HepG2 (cell line): ENCODE data around the gene SLC39A1. TPM values are rescaled to one million over a fixed set of nuclear protein-coding genes. Genes with fewer than 3 reads are reported as not detected.
A peak's percentile ranks its signal among the peaks of the same experiment; 100 is the strongest.

Experiments used
- ELF3 ChIP-seq: IDR thresholded peaks from 2 replicates; pipeline ENCODE4 v1.6.1; 2016; ENCODE audit warnings: missing genetic modification reagents, missing compliant biosample characterization
- EP300 ChIP-seq, 3 experiments: sonication (generic) in 1 of 3; formaldehyde crosslinking in 1 of 3; IDR thresholded peaks; 2 replicates each; pipeline versions ENCODE4 v1.5.1 to v1.6.1; 2011 to 2020; ENCODE audit warnings: low read depth in 2 of 3, low read length in 2 of 3, borderline replicate concordance in 1 of 3, improper control_type of control experiment in 1 of 3, mild to moderate bottlenecking in 1 of 3, missing genetic modification reagents in 1 of 3, moderate library complexity in 1 of 3
- GABPA ChIP-seq, 2 experiments: IDR thresholded peaks; 2 replicates each; pipeline ENCODE4 v1.6.1; 2011 to 2016; ENCODE audit warnings: low read depth in 2 of 2, low read length in 1 of 2, missing biosample characterization in 1 of 2, missing genetic modification characterization in 1 of 2
- GMEB1 ChIP-seq: sonication (generic); formaldehyde crosslinking; IDR thresholded peaks from 2 replicates; pipeline ENCODE4 v1.5.1; 2020; ENCODE audit warnings: missing genetic modification reagents, mild to moderate bottlenecking, borderline replicate concordance
- HDAC2 ChIP-seq: sonication (generic); formaldehyde crosslinking; IDR thresholded peaks from 2 replicates; pipeline ENCODE4 v1.4.0; 2020; ENCODE audit warnings: missing genetic modification reagents
- HNF1B ChIP-seq: sonication (generic); formaldehyde crosslinking; IDR thresholded peaks from 2 replicates; pipeline ENCODE4 v1.5.1; 2020; ENCODE audit warnings: mild to moderate bottlenecking, moderate library complexity, missing genetic modification reagents
- HNRNPH1 ChIP-seq: fragments of 200-400 bp; formaldehyde crosslinking; optimal IDR thresholded peaks from 2 replicates; pipeline ENCODE3; 2017; ENCODE audit warnings: mild to moderate bottlenecking, low read depth, low read length
- HOXA3 ChIP-seq: sonication (generic); formaldehyde crosslinking; IDR thresholded peaks from 2 replicates; pipeline ENCODE4 v1.5.0; 2020; ENCODE audit warnings: missing genetic modification reagents
- KDM1A ChIP-seq: IDR thresholded peaks from 2 replicates; pipeline ENCODE4 v1.6.1; 2016; ENCODE audit warnings: missing compliant biosample characterization
- NR0B2 ChIP-seq: sonication (generic); formaldehyde crosslinking; IDR thresholded peaks from 2 replicates; pipeline ENCODE4 v1.4.0; 2020; ENCODE audit warnings: mild to moderate bottlenecking, missing genetic modification reagents
- NR1H2 ChIP-seq: sonication (generic); formaldehyde crosslinking; IDR thresholded peaks from 2 replicates; pipeline ENCODE4 v1.8.1; 2022; ENCODE audit warnings: low read depth, missing genetic modification reagents, borderline replicate concordance
- NR2F6 ChIP-seq, 2 experiments: IDR thresholded peaks; 2 replicates each; pipeline ENCODE4 v1.6.1; 2016; ENCODE audit warnings: antibody characterized with exemption in 1 of 2, mild to moderate bottlenecking in 1 of 2
- POLR2AphosphoS5 ChIP-seq: IDR thresholded peaks from 2 replicates; pipeline ENCODE4 v1.6.1; 2012; ENCODE audit warnings: low read depth, low read length
- RAD21 ChIP-seq: fragments of 450-650 bp; formaldehyde crosslinking; IDR thresholded peaks from 2 replicates; pipeline ENCODE4 v1.5.0; 2020; ENCODE audit warnings: mild to moderate bottlenecking
- RXRA ChIP-seq: sonication (generic); formaldehyde crosslinking; IDR thresholded peaks from 2 replicates; pipeline ENCODE4 v1.5.1; 2020; ENCODE audit warnings: missing genetic modification reagents
- SRSF1 ChIP-seq: fragments of 200-400 bp; formaldehyde crosslinking; optimal IDR thresholded peaks from 2 replicates; pipeline ENCODE3; 2017; ENCODE audit warnings: mild to moderate bottlenecking, low read depth, low read length, moderate library complexity
- TBX2 ChIP-seq: sonication (generic); formaldehyde crosslinking; IDR thresholded peaks from 2 replicates; pipeline ENCODE4 v1.5.0; 2020; ENCODE audit warnings: missing genetic modification reagents, mild to moderate bottlenecking, borderline replicate concordance
- ZBTB44 ChIP-seq: sonication (generic); formaldehyde crosslinking; IDR thresholded peaks from 2 replicates; pipeline ENCODE4 v1.4.0; 2020; ENCODE audit warnings: missing genetic modification reagents
- ZMYM3 ChIP-seq: sonication (generic); formaldehyde crosslinking; IDR thresholded peaks from 2 replicates; pipeline ENCODE4 v1.5.1; 2020; ENCODE audit warnings: mild to moderate bottlenecking, missing genetic modification reagents
- ZNF136 ChIP-seq: sonication (generic); formaldehyde crosslinking; IDR thresholded peaks from 2 replicates; pipeline ENCODE4 v1.8.1; 2022; ENCODE audit warnings: low read depth, mild to moderate bottlenecking, moderate library complexity, missing genetic modification reagents
- ZNF296 ChIP-seq: sonication (generic); formaldehyde crosslinking; conservative IDR thresholded peaks from 2 replicates; pipeline ENCODE4 v1.5.0; 2020; ENCODE audit warnings: mild to moderate bottlenecking, missing genetic modification reagents
- ZNF414 ChIP-seq: sonication (generic); formaldehyde crosslinking; IDR thresholded peaks from 2 replicates; pipeline ENCODE4 v1.5.0; 2020; ENCODE audit warnings: missing genetic modification reagents
- ZNF580 ChIP-seq: IDR thresholded peaks from 2 replicates; pipeline ENCODE4 v1.6.1; 2016; ENCODE audit warnings: low read depth, borderline replicate concordance
- polyA plus RNA-seq, 8 experiments: library from polyadenylated mRNA; depleted of rRNA in 3 of 8; stranded (reverse) in 7 of 8; unstranded in 1 of 8; fragments of >200 nt; fragmentation: Illumina TruSeq in 4 of 8; extraction: Trizol in 4 of 8; gene quantifications; 2 replicates each; pipeline versions ENCODE4 v1.2.1 to v1.2.3, GENCODE V29; 2011 to 2016; ENCODE audit warnings: low read depth in 4 of 8, missing spikeins in 1 of 8, mixed read lengths in 1 of 8; ENCODE audit not compliant: insufficient read depth in 1 of 8
- total RNA-seq, 5 experiments: library from RNA; depleted of rRNA; stranded (reverse); fragments of >200 nt; fragmentation: Illumina TruSeq; extraction: Trizol; gene quantifications; 2 replicates each; pipeline ENCODE4 v1.2.3, GENCODE V29; 2016; ENCODE audit warnings: low read depth in 1 of 5

The SLC39A1 gene
- total and polyA plus RNA-seq, 2 of the 13 experiments (the other 11 are each of a cell fraction or from before 2014, with no cell fraction given), result 71.2 to 78.4 TPM

GRCh38 chr1:153953859-153954365, 9.4 kb downstream of the SLC39A1 start (continued):
- TF ChIP-seq SRSF1 (no peak), HNRNPH1 (no peak), HOXA3 (CRISPR knock-in tag) (peak; percentile 38; the same call in 1 of the 2 replicates), GMEB1 (CRISPR knock-in tag) (peak; percentile 39; the same call in 1 of the 2 replicates), HDAC2 (CRISPR knock-in tag) (peak; percentile 63; the same call in 1 of the 2 replicates), POLR2AphosphoS5 (0 out of 2 replicates have a peak, but pooled peaks have one; percentile 18), KDM1A (CRISPR knock-in tag) (no peak), EP300 (IDR thresholded peaks at IDR 0.05; ENCODE audit: low read depth in 2 of 2, low read length in 2 of 2) (no peak), EP300 (CRISPR knock-in tag; IDR thresholded peaks at IDR 0.05; ENCODE audit: borderline replicate concordance) (peak; percentile 30; the same call in 1 of the 2 replicates), ZNF414 (no peak), NR0B2 (CRISPR knock-in tag) (no peak), ZNF136 (CRISPR knock-in tag) (no peak), NR1H2 (no peak), NR2F6 (IDR thresholded peaks at IDR 0.05) (0 out of 2 replicates have a peak, but pooled peaks have one; percentile 24), NR2F6 (CRISPR knock-in tag; IDR thresholded peaks at IDR 0.05) (peak; percentile 56; the same call in 1 of the 2 replicates), TBX2 (CRISPR knock-in tag) (peak; percentile 48; the same call in 1 of the 2 replicates), HNF1B (CRISPR knock-in tag) (peak; percentile 74; the same call in 1 of the 2 replicates), GABPA (IDR thresholded peaks at IDR 0.05; ENCODE audit: low read depth, low read length) (no peak), GABPA (CRISPR knock-in tag; IDR thresholded peaks at IDR 0.05; ENCODE audit: low read depth) (peak; percentile 47; the same call in 1 of the 2 replicates), ZNF580 (CRISPR knock-in tag) (peak; percentile 45; the same call in 1 of the 2 replicates), ZNF296 (CRISPR knock-in tag) (no peak), ELF3 (CRISPR knock-in tag) (peak; percentile 63; the same call in 1 of the 2 replicates), RXRA (CRISPR knock-in tag) (peak; percentile 44; the same call in 1 of the 2 replicates), RAD21 (CRISPR knock-in tag) (no peak; the same call in 1 of the 2 replicates), ZBTB44 (CRISPR knock-in tag) (no peak), ZMYM3 (CRISPR knock-in tag) (0 out of 2 replicates have a peak, but pooled peaks have one; percentile 27)
